Measurements from ENCODE around the gene RIBC2.

The RIBC2 gene

DNA sequence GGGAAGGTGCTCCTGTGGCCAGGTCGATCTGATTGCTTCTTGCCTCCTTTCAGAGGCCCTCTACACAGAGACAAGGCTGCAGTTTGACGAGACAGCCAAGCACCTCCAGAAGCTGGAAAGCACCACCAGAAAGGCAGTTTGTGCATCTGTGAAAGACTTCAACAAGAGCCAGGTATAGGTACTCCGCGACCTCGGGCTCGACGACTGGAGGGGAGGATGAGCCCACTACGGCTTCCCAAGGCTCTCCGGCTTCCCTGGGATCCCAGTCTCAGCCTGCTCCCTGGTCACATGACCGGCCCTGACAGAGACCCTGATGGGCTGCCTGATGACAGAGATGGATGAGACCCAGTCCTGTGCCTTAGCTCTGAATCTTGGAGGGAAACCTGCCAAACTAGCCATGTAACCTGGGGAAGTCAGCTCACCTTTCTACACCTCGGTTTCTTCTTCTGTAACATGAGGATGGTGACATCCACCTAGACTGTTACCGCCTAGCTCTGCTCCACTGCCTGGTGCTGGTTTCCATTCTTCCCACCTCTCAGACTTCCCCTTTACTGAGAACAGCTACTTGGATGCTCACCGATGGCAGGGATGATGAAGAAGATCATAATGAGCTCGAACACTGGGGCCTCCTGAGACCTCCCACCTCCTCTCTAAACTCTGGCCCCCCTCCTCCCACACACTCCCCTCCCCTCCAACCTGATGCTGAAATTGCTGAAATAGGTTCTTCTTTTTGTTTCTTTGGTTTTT lies 8.9 kb downstream of the RIBC2 start:
- H3K9ac ChIP-seq (ENCODE audit: low read length), result no peak overlapping the region
- H2AFZ ChIP-seq (ENCODE audit: low read length), result no peak overlapping the region
- no peaks in the 10 kb centered on the region for H3K9me2 ChIP-seq (replicated peaks; ENCODE audit: insufficient read depth, low read length)
- H4K20me1 ChIP-seq (ENCODE audit: insufficient read depth, low read length), result no peaks in the 10 kb centered on the region
- no peak for DNase-seq
- H3K4me2 ChIP-seq (ENCODE audit: low read depth, low read length), result no peak overlapping the region
- H3K9me3 ChIP-seq (replicated peaks; ENCODE audit: insufficient read depth, low read length), result no peaks in the 10 kb centered on the region
- H3F3A ChIP-seq (ENCODE audit: insufficient read depth, low read length), result no peaks in the 10 kb centered on the region
- H3K4me3 ChIP-seq (ENCODE audit: low read length), result no peak overlapping the region
- H3K36me3 ChIP-seq (replicated peaks; ENCODE audit: insufficient read depth, low read length), result no peaks in the 10 kb centered on the region
- H3K4me1 ChIP-seq (ENCODE audit: low read length), result no peaks in the 10 kb centered on the region
- no peak overlapping the region for H3K27ac ChIP-seq (ENCODE audit: low read length)
- H3K27me3 ChIP-seq (replicated peaks; ENCODE audit: insufficient read depth, low read length), result no peaks in the 10 kb centered on the region
- no peaks in the 10 kb centered on the region for H3K79me2 ChIP-seq (ENCODE audit: low read length)
- TF ChIP-seq, protein P1, sequence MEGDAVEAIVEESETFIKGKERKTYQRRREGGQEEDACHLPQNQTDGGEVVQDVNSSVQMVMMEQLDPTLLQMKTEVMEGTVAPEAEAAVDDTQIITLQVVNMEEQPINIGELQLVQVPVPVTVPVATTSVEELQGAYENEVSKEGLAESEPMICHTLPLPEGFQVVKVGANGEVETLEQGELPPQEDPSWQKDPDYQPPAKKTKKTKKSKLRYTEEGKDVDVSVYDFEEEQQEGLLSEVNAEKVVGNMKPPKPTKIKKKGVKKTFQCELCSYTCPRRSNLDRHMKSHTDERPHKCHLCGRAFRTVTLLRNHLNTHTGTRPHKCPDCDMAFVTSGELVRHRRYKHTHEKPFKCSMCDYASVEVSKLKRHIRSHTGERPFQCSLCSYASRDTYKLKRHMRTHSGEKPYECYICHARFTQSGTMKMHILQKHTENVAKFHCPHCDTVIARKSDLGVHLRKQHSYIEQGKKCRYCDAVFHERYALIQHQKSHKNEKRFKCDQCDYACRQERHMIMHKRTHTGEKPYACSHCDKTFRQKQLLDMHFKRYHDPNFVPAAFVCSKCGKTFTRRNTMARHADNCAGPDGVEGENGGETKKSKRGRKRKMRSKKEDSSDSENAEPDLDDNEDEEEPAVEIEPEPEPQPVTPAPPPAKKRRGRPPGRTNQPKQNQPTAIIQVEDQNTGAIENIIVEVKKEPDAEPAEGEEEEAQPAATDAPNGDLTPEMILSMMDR (IDR thresholded peaks at IDR 0.05; ENCODE audit: low read length), result no peak
- TF ChIP-seq EZH2 (optimal IDR thresholded peaks at IDR 0.05; ENCODE audit: low read depth, low read length) (no peak), EZH2phosphoT487 (IDR thresholded peaks at IDR 0.05; ENCODE audit: low read length) (no peak)

DNA sequence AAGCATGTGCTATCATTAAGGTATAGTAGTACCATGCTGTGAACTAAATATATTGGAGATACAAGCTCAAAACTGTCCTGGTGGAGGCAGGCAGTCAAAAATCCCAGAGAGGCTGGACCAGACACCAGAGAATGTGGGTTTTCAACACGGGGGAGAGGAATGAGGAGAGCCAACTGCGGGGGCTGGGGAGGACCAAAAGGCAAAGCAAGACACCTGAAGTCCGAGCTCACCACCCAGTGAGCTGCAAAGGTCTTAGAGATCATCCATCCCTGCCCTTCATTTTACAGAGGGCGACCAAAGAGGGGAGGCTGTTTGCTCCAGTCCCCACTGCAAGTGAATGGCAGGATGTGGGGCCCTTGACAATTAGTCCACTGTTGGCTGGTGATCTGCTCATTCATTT lies 10.0 kb downstream of the RIBC2 start:
- no peak overlapping the region for H3K27ac ChIP-seq (ENCODE audit: low read length)
- no peak overlapping the region for H3K4me3 ChIP-seq (ENCODE audit: low read length)
- no peaks in the 10 kb centered on the region for H3K27me3 ChIP-seq (replicated peaks; ENCODE audit: insufficient read depth, low read length)
- H3K4me2 ChIP-seq (ENCODE audit: low read depth, low read length), result no peak overlapping the region
- H3F3A ChIP-seq (ENCODE audit: insufficient read depth, low read length), result no peaks in the 10 kb centered on the region
- no peaks in the 10 kb centered on the region for H4K20me1 ChIP-seq (ENCODE audit: insufficient read depth, low read length)
- no peaks in the 10 kb centered on the region for H3K36me3 ChIP-seq (replicated peaks; ENCODE audit: insufficient read depth, low read length)
- no peak overlapping the region for H3K9ac ChIP-seq (ENCODE audit: low read length)
- TF ChIP-seq EZH2 (optimal IDR thresholded peaks at IDR 0.05; ENCODE audit: low read depth, low read length) (no peak), EZH2phosphoT487 (IDR thresholded peaks at IDR 0.05; ENCODE audit: low read length) (no peak)
- TF ChIP-seq, protein P1 (IDR thresholded peaks at IDR 0.05; ENCODE audit: low read length), result no peak
- no peaks in the 10 kb centered on the region for H3K9me3 ChIP-seq (replicated peaks; ENCODE audit: insufficient read depth, low read length)
- H2AFZ ChIP-seq (ENCODE audit: low read length), result no peak overlapping the region
- no peaks in the 10 kb centered on the region for H3K79me2 ChIP-seq (ENCODE audit: low read length)
- no peaks in the 10 kb centered on the region for H3K9me2 ChIP-seq (replicated peaks; ENCODE audit: insufficient read depth, low read length)
- no peak for DNase-seq
- H3K4me1 ChIP-seq (ENCODE audit: low read length), result no peaks in the 10 kb centered on the region

DNA sequence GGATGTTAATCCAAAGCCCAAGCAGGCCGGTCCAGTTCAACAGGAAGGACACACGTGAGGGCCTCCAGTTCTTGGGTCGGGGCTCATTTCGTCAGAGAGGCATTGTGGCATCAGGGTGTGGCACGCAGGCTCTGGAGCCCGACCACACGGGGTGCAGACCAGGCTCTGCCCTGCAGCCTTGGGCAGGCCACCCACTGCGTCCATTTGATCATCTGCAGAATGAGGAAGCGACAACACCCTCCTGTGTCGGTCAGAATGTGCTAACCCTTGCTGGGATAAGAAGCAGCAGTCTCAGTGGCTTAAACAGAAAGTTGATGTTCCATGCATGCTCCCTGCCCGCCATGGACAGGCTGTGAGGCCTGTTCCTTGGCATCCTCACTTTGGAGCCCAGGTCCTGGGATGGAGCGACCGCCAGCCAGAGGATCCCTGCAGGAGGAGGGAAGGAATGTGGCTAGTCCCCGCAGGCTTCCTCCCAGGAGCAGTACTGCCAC lies 10.8 kb downstream of the RIBC2 start:
- DNase-seq, result no peak

More for the DNA sequence above, 10.8 kb downstream of the RIBC2 start:
- Histone ChIP-seq H3K27me3 (replicated peaks; ENCODE audit: insufficient read depth, low read length) (no peaks in the 10 kb centered on the region), H4K20me1 (ENCODE audit: insufficient read depth, low read length) (no peaks in the 10 kb centered on the region), H3K9me2 (replicated peaks; ENCODE audit: insufficient read depth, low read length) (no peaks in the 10 kb centered on the region), H3K9me3 (replicated peaks; ENCODE audit: insufficient read depth, low read length) (no peaks in the 10 kb centered on the region), H3K4me1 (ENCODE audit: low read length) (no peaks in the 10 kb centered on the region), H2AFZ (ENCODE audit: low read length) (no peak overlapping the region), H3K79me2 (ENCODE audit: low read length) (no peaks in the 10 kb centered on the region), H3K9ac (ENCODE audit: low read length) (no peak overlapping the region), H3K36me3 (replicated peaks; ENCODE audit: insufficient read depth, low read length) (no peaks in the 10 kb centered on the region), H3K27ac (ENCODE audit: low read length) (no peak overlapping the region), H3K4me3 (ENCODE audit: low read length) (no peak overlapping the region), H3K4me2 (ENCODE audit: low read depth, low read length) (no peak overlapping the region), H3F3A (ENCODE audit: insufficient read depth, low read length) (no peaks in the 10 kb centered on the region)
- TF ChIP-seq EZH2phosphoT487 (IDR thresholded peaks at IDR 0.05; ENCODE audit: low read length), result no peak
- TF ChIP-seq EZH2 (optimal IDR thresholded peaks at IDR 0.05; ENCODE audit: low read depth, low read length), result no peak
- TF ChIP-seq, protein P1 (IDR thresholded peaks at IDR 0.05; ENCODE audit: low read length), result no peak
